ENCODE measurements around the gene THEM5. TPM values are rescaled to one million over a fixed set of nuclear protein-coding genes. Genes with fewer than 3 reads are reported as not detected.

The THEM5 gene
- total RNA-seq, 1 donor from 2014 or later: not detected

DNA sequence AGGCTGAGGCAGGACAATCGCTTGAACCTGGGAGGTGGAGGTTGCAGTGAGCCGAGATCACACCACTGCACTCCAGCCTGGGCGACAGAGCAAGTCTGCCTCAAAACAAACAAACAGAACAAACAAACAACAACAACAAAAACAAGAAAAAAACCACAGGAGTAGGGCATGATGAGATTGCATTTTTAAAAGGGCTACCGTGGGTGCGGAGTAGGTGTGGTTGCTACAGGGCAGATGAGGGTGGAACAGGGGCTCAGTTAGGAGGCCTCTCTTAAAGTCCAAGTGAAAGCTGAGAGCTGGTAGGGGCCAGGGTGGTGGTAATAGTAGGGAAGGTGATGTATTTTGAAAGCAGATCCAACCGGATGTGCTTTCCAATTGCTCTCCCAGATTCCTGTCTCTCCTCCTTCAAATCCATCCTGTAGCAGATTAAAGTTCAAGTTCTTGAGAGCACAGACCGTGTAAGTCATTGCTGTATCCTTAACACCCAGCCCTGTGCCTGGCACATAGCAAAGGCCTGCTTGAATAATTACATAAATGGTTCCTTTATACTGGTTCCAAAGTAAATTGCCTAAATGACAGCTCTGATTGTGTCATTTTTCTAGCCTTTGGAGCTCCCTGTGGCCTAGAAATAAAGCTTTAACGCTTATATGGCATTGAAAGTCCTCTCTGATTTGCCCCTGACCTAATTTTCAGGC lies 44.1 kb downstream of the THEM5 start:
- Histone ChIP-seq H3K36me3 (no peaks in the 10 kb centered on the region), H3K27me3 (no peaks in the 10 kb centered on the region), H3K4me3 (no peak overlapping the region), H3K27ac (no peak overlapping the region), H3K4me1 (no peaks in the 10 kb centered on the region), H3K9me3 (no peaks in the 10 kb centered on the region)
- ATAC-seq (peak; percentile 46), DNase-seq (peak; percentile 17)
- intact Hi-C loops (cut with DNase I): no loop called here
- TF ChIP-seq, protein P1, sequence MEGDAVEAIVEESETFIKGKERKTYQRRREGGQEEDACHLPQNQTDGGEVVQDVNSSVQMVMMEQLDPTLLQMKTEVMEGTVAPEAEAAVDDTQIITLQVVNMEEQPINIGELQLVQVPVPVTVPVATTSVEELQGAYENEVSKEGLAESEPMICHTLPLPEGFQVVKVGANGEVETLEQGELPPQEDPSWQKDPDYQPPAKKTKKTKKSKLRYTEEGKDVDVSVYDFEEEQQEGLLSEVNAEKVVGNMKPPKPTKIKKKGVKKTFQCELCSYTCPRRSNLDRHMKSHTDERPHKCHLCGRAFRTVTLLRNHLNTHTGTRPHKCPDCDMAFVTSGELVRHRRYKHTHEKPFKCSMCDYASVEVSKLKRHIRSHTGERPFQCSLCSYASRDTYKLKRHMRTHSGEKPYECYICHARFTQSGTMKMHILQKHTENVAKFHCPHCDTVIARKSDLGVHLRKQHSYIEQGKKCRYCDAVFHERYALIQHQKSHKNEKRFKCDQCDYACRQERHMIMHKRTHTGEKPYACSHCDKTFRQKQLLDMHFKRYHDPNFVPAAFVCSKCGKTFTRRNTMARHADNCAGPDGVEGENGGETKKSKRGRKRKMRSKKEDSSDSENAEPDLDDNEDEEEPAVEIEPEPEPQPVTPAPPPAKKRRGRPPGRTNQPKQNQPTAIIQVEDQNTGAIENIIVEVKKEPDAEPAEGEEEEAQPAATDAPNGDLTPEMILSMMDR (IDR thresholded peaks at IDR 0.05): no peak

DNA sequence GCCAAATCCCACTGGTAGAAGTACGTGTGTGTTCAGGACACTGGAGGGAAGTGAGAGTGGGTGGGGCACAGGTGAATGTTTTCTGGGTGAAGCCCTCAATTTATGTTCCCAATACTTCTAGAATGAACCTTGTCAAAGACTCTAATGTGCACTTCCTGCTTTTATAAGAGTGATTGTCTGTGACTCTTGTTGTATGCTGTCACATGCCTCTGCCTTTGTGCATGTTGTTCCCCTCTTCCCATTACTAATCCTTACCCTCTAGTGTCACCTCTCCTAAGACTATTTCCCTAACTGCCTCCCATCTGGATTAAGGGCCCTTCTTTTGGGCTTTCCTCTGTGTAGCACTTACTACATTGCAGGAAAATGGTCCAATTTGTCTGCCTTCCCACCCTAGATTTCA lies 45.7 kb downstream of the THEM5 start:
- DNase-seq (no peak), ATAC-seq (no peak)
- H3K4me3 ChIP-seq: no peak overlapping the region
- no peaks in the 10 kb centered on the region for H3K4me1 ChIP-seq
- H3K36me3 ChIP-seq: no peaks in the 10 kb centered on the region
- intact Hi-C loops (cut with DNase I): no loop called here
- H3K9me3 ChIP-seq: no peaks in the 10 kb centered on the region
- no peak overlapping the region for H3K27ac ChIP-seq
- no peaks in the 10 kb centered on the region for H3K27me3 ChIP-seq
- TF ChIP-seq, protein P1 (IDR thresholded peaks at IDR 0.05): no peak

DNA sequence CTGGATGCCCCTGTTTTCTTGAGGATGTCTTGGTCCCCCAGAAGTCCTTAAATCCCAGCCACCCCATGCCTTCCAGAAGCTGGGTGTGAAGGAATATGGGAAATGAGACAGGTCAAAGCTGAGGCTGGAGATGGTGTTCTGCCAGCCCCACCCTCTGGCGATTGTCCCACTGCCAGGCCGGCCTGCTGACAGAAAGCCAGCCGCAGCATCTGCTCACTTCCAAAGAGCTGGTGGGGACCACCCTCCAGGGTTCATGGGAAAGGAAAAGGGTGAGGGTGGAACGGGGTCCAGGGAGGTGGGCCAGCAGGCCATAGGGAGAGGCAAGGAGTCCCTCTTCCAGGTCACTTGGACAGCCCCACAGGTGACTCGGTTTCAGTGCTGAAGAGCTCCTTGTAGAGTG lies 46.4 kb downstream of the THEM5 start:
- TF ChIP-seq, protein P1 (IDR thresholded peaks at IDR 0.05): no peak
- no peaks in the 10 kb centered on the region for H3K9me3 ChIP-seq
- DNase-seq (no peak), ATAC-seq (no peak)
- H3K27ac ChIP-seq: no peak overlapping the region
- H3K4me3 ChIP-seq: no peak overlapping the region
- H3K4me1 ChIP-seq: no peaks in the 10 kb centered on the region
- H3K36me3 ChIP-seq: no peaks in the 10 kb centered on the region
- intact Hi-C loops (cut with DNase I): no loop called here
- no peaks in the 10 kb centered on the region for H3K27me3 ChIP-seq

DNA sequence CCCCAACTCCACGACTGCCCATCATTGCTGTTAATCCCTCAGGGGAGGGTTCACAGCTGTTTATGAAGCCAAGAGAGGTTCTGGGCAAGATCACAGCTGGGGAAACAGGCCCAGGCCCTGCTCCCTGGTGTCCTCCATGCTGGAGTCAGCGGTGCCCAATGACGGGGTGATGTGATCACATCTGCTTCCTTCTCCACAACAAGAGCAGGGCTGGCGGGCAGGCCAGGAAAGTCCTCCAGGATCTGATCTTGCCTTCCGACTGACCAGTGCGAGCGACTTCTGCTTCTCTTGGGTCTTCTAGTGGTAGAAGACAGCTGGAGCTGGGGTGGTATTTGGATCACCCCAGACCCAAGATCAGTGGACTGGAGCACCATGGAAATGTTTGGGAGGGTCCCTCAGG lies 47.3 kb downstream of the THEM5 start:
- ATAC-seq (no peak), DNase-seq (no peak)
- intact Hi-C loops (cut with DNase I): no loop called here
- H3K9me3 ChIP-seq: no peaks in the 10 kb centered on the region
- H3K36me3 ChIP-seq: no peaks in the 10 kb centered on the region
- no peaks in the 10 kb centered on the region for H3K27me3 ChIP-seq
- TF ChIP-seq, protein P1 (IDR thresholded peaks at IDR 0.05): no peak
- H3K27ac ChIP-seq: no peak overlapping the region
- H3K4me1 ChIP-seq: no peaks in the 10 kb centered on the region
- H3K4me3 ChIP-seq: no peak overlapping the region

DNA sequence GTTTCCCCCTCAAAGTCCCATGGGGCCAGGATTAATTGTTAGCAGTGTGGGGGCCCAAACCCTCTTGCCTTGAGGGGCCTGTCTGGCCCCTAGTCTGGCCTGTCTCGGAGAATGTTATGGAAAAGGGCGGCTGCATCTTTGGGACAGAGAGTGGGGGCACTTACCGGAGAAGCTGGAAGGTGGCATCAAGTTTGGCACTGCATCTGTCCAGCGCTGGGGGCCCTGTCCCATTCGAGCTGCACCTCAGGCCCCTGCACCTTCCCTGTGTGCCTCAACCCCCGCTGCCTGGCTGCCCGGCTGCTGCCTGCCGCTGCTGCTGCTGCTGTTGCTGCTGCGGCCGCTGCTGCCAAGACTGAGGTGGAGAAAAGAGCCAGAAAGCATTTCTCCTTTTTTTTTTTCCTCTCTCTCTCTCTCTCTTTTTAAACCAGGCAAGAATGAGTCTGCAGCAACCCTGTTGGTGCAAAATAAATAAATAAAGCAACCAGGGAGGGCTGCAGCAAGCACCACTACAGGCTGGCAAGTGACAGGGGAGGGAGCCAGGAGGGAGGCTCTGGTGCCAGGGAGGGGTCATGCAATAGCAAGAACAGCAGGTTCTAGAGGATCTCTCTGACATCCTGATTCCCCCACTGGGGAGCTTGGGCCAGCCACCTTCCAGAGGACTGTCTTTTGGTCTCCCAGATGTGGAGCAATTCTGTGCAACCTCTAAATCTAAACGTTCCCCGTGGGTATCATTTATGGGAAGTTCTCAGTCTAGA lies 48.3 kb downstream of the THEM5 start, which contains the start of gene LINGO4:
Gene LINGO4 (minus strand): TSS at position 354 of the 755 bp plus-strand sequence. CDS start 2,715 bp downstream, outside the sequence.
- DNase-seq: no peak
- H3K27ac ChIP-seq: no peak within 1 kb of the TSS
- no peaks in the 10 kb centered on the region for H3K4me1 ChIP-seq
- TF ChIP-seq, protein P1 (IDR thresholded peaks at IDR 0.05): no peak
- ATAC-seq: no peak
- H3K4me3 ChIP-seq: no peak within 1 kb of the TSS
- H3K9me3 ChIP-seq: no peaks in the 10 kb centered on the region
- intact Hi-C loops (cut with DNase I): no loop called here
- no peaks in the 10 kb centered on the region for H3K36me3 ChIP-seq
- peaks cover 2% of the 10 kb centered on the region for H3K27me3 ChIP-seq

Measured in upper lobe of right lung (tissue), 1 donor.